Heart right ventricle (tissue), 16 donors: ENCODE measurements around the gene SH3PXD2B. TPM values are rescaled to one million over a fixed set of nuclear protein-coding genes. Genes with fewer than 3 reads are reported as not detected.
"Not testable (repeated sequence)": the region's sequence is repeated elsewhere in the genome, so short reads cannot be mapped to it uniquely, and the experiment has no call there.

Experiments used
- ATAC-seq, 8 donors: fragments of 200-7000 bp; cut with Tn5 transposase; one replicate each; pipeline ENCODE4 v1.9.1; 2020; ENCODE audit warnings: mild to moderate bottlenecking in 8 of 8, moderate library complexity in 8 of 8, moderate number of reproducible peaks in 1 of 8
- DNase-seq, 2 donors: peaks; one replicate each; pipeline ENCODE4 v3.0.0-alpha.2; 2020
- H3K27ac ChIP-seq, 10 donors: fragments of 200-600 bp; sonication (generic) in 2 of 10; one replicate each; pipeline versions ENCODE4 v1.5.0 to v1.8.0; 2020 to 2022; ENCODE audit warnings: mild to moderate bottlenecking in 3 of 10
- H3K27me3 ChIP-seq, 7 donors: fragments of 200-600 bp; one replicate each; pipeline ENCODE4 v1.8.0; 2021 to 2022; ENCODE audit warnings: mild to moderate bottlenecking in 2 of 7
- H3K36me3 ChIP-seq, 9 donors: fragments of 200-600 bp; sonication (generic) in 1 of 9; one replicate each; pipeline versions ENCODE4 v1.5.0 to v1.8.0; 2020 to 2022; ENCODE audit warnings: mild to moderate bottlenecking in 2 of 9
- H3K4me1 ChIP-seq, 9 donors: fragments of 200-600 bp; sonication (generic) in 1 of 9; one replicate each; pipeline versions ENCODE4 v1.5.0 to v1.8.0; 2020 to 2022; ENCODE audit warnings: mild to moderate bottlenecking in 4 of 9
- H3K4me3 ChIP-seq, 10 donors: fragments of 200-600 bp; sonication (generic) in 2 of 10; one replicate each; pipeline versions ENCODE4 v1.5.0 to v1.8.0; 2020 to 2022; ENCODE audit warnings: mild to moderate bottlenecking in 7 of 10, moderate library complexity in 2 of 10
- H3K9me3 ChIP-seq, 11 donors: fragments of 200-600 bp in 10 of 11; sonication (generic) in 2 of 11; one replicate each; pipeline versions ENCODE4 v1.5.0 to v1.8.0; 2013 to 2022; ENCODE audit warnings: mild to moderate bottlenecking in 2 of 11, control low read depth in 1 of 11, moderate library complexity in 1 of 11
- WGBS, 2 donors: extraction: QIAGEN DNeasy Blood & Tissue Kit; methylation state at CpG; one replicate each; pipeline ENCODE4 v1.1.7; 2013; ENCODE audit warnings: inconsistent platforms in 1 of 2; 5-methylcytosine and 5-hydroxymethylcytosine counted together
- intact Hi-C, 10 donors: fragments of 100-400 bp; cut with DNase I; formaldehyde crosslinking; loops; one replicate each; pipeline versions ENCODE4 v1.11.1 to v1.14.2; 2022
- polyA plus RNA-seq, 2 donors: library from polyadenylated mRNA; stranded (reverse); fragments of 200-250 nt; gene quantifications; one replicate each; pipeline ENCODE4 v1.2.3, GENCODE V29; 2013
- total RNA-seq, 10 donors: library from RNA; stranded (reverse); fragmentation: NEBNext Ultra II Directional in 3 of 10; extraction: Animal tissue kit (Norgen Biotek cat#: 25700) in 3 of 10; gene quantifications; one replicate each; pipeline versions ENCODE4 v1.2.1 to v1.2.4, GENCODE V29; 2021 to 2023
- TF ChIP-seq, protein P1 (sequence below), 9 donors: fragments of 200-600 bp; sonication (generic) in 2 of 9; IDR thresholded peaks; one replicate each; pipeline versions ENCODE4 v1.5.0 to v1.8.0; 2021 to 2022; ENCODE audit warnings: antibody characterized with exemption in 9 of 9, mild to moderate bottlenecking in 5 of 9, moderate library complexity in 1 of 9
- donor health status: Arrhythmogenic right ventricular cardiomyopathy.
- donor health status: ischemic (EF 13 %, LVEDD 7.1; RV severe dilation, severe dysfunction).
- donor health status: healthy with polysubstance abuse.
- donor health status: DM: no; HTN: yes; CAD: no.
- donor health status: DM: no; HTN: no; CAD: no.
- donor health status: ischemic (EF 25% LVEDD 6.9; RV normal size, moderate dysfunction).
- donor health status: ischemic (EF 25% LVEDD 5.7; RV mildly dilated, moderate dysfunction).
- donor health status: healthy.
- donor health status: DM: yes; HTN: yes; CAD: no.
- donor health status: Ischemic cardiomyopathy.
- donor health status: ischemic (EF 35%, LVEDD 5.7; RV mildly dilated, moderate dysfunction).
- donor health status: nonischemic (EF 11% LVEDD 7.7; RV severe dilation, severe dysfunction).
- donor health status: DM: yes; HTN: yes; CAD: no.
- donor health status: PGD.
- donor health status: ischemic (EF 29% LVEDD 5.4; RV normal size, mild dysfunction).
- donor health status: nonischemic (EF 23%, LVEDD 6.1; RV moderate dilation, normal function).

Gene SH3PXD2B
- total and polyA plus RNA-seq, 12 donors: 1.8 to 12.5 (median 5.5) TPM

DNA sequence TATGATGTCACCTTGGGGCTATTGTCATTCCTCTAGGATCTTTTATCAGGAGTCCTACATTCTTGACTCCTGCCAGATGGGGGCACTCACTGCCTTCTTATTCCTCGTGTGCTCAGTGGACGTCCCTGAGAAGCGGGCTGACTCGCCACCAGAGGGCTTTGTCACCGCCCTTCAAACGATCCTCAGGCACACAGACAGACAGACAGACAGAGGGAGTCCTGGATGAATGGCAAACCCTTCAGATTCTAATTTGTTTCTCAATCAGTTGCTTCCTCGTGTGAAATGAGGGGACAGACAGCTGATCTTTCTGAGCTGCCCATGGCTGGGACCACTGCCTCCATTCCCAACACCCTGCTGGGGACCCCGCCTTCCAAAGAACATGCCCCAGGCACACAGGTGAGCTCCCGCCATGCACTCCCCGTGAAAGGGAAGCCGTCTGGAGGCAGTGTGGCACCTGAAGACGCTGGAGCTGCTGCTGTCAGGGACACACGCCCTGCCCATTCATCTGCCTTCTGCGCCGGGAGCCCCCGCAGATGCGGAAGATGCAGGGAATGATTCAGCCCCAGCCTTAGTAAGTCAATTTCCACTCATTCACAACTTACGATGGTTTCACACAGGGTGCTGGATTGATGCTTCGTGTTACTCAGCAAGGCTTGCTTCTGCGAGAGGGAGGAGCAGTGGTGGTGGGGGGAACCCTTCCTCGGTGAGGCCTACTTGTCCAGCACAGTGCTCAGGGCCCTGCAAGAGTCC lies 24.9 kb upstream of the SH3PXD2B start:
- ATAC-seq (peak; percentile 94 to 98 (median 96)), DNase-seq (peak; percentile 83 to 92)
- peak overlapping the region in 5 of 10 donors; percentile 21 to 41 (median 28) for H3K4me3 ChIP-seq
- 38 to 45% methylated on average over 21 of the region's 21 CpGs for WGBS, 2 donors
- H3K36me3 ChIP-seq: no peaks in the 10 kb centered on the region
- peak overlapping the region; percentile 17 to 87 (median 78) for H3K27ac ChIP-seq
- no peaks in the 10 kb centered on the region for H3K9me3 ChIP-seq
- intact Hi-C loops: loop anchor here (1.0 to 10.0 kb wide), 8 partner anchors 25 to 456 kb away; partner anchors contain the start of gene NEURL1B (in 1 of the 10)
- TF ChIP-seq, protein P1, sequence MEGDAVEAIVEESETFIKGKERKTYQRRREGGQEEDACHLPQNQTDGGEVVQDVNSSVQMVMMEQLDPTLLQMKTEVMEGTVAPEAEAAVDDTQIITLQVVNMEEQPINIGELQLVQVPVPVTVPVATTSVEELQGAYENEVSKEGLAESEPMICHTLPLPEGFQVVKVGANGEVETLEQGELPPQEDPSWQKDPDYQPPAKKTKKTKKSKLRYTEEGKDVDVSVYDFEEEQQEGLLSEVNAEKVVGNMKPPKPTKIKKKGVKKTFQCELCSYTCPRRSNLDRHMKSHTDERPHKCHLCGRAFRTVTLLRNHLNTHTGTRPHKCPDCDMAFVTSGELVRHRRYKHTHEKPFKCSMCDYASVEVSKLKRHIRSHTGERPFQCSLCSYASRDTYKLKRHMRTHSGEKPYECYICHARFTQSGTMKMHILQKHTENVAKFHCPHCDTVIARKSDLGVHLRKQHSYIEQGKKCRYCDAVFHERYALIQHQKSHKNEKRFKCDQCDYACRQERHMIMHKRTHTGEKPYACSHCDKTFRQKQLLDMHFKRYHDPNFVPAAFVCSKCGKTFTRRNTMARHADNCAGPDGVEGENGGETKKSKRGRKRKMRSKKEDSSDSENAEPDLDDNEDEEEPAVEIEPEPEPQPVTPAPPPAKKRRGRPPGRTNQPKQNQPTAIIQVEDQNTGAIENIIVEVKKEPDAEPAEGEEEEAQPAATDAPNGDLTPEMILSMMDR (IDR thresholded peaks at IDR 0.05): peak; percentile 81 to 95 (median 86)
- peaks cover 5 to 43% (median 15%) of the 10 kb centered on the region in 9 donors for H3K4me1 ChIP-seq
- H3K27me3 ChIP-seq: no peaks in the 10 kb centered on the region

GRCh38 chr5:172478695-172479033 lies 24.3 kb upstream of the SH3PXD2B start:
- intact Hi-C loops: loop anchor here (1.0 to 10.0 kb wide), 8 partner anchors 26 to 456 kb away; partner anchors contain the start of gene NEURL1B (in 1 of the 10)
- not testable (repeated sequence) for DNase-seq, H3K9me3 ChIP-seq, H3K27ac ChIP-seq, H3K4me3 ChIP-seq, H3K36me3 ChIP-seq, H3K27me3 ChIP-seq, ATAC-seq
- WGBS, 2 donors: 48 to 81% methylated on average over 2 to 3 of the region's 3 CpGs
- peaks cover 5 to 43% (median 15%) of the 10 kb centered on the region in 9 donors for H3K4me1 ChIP-seq

DNA sequence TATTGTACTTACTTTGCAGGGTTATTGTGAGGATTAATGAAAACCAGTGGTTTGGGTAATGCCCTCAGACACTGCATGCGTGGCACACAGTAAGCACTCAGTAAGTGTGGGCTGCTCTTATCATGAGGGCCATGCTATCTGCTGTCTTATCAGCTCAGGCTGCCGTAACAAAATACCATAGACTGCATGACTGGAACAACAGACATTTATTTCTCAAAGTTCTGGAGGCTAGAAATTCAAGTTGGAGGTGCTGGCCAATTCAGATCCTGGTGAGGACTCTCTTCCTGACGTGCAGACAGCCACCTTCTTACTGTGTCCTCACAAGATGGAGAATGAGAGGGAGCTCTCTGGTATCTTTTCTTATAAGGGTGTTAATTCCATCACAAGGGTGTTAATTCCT lies 23.9 kb upstream of the SH3PXD2B start:
- ATAC-seq: no peak
- TF ChIP-seq, protein P1 (IDR thresholded peaks at IDR 0.05): no peak
- H3K4me3 ChIP-seq: no peak overlapping the region
- no peaks in the 10 kb centered on the region for H3K9me3 ChIP-seq
- no peaks in the 10 kb centered on the region for H3K36me3 ChIP-seq
- no peaks in the 10 kb centered on the region for H3K27me3 ChIP-seq
- H3K27ac ChIP-seq: no peak overlapping the region
- 63 to 77% methylated on average over 3 of the region's 3 CpGs for WGBS, 2 donors
- peaks cover 5 to 43% (median 15%) of the 10 kb centered on the region in 9 donors for H3K4me1 ChIP-seq
- no peak for DNase-seq
- intact Hi-C loops: loop anchor here in 8 of 10 donors (2.0 to 10.0 kb wide), 5 partner anchors 109 to 457 kb away; partner anchors contain the start of gene NEURL1B (in 1 of the 8)

GRCh38 chr5:172477466-172477865 lies 23.1 kb upstream of the SH3PXD2B start:
- Histone ChIP-seq H3K27me3 (no peaks in the 10 kb centered on the region), H3K4me1 (peaks cover 5 to 40% (median 15%) of the 10 kb centered on the region in 9 donors), H3K4me3 (no peak overlapping the region), H3K9me3 (no peaks in the 10 kb centered on the region), H3K27ac (no peak overlapping the region), H3K36me3 (no peaks in the 10 kb centered on the region)
- no peak for DNase-seq
- no peak for ATAC-seq
- TF ChIP-seq, protein P1 (IDR thresholded peaks at IDR 0.05): no peak
- WGBS, 2 donors: 68 to 79% methylated on average over 4 of the region's 4 CpGs
- intact Hi-C loops: loop anchor here in 3 of 10 donors (5.0 to 10.0 kb wide), 3 partner anchors 110 to 457 kb away; partner anchors contain the start of gene NEURL1B (in 1 of the 3)
